Astrocyte (in vitro differentiated cells and primary cell): ENCODE data around the gene MAPK10.
"Not testable (repeated sequence)": the region's sequence is repeated elsewhere in the genome, so short reads cannot be mapped to it uniquely, and the experiment has no call there.

ENCODE experiments used
- CTCF ChIP-seq: IDR thresholded peaks from 2 replicates; pipeline ENCODE4 v1.5.1; 2011; ENCODE audit warnings: low read depth, mild to moderate bottlenecking, inconsistent platforms, low read length, moderate library complexity; ENCODE audit not compliant: insufficient read depth
- EZH2 ChIP-seq: IDR thresholded peaks from 2 replicates; pipeline ENCODE4 v1.6.1; 2012; ENCODE audit warnings: mild to moderate bottlenecking, low read length, inconsistent platforms; ENCODE audit not compliant: insufficient read depth

GRCh38 chr4:85965017-85965416 is 394.8 kb downstream of the MAPK10 start:
- not testable (repeated sequence) for TF ChIP-seq CTCF, EZH2
